Stimulated activated CD4-positive, alpha-beta T cell treated with anti-CD3 and anti-CD28 coated beads, Interleukin-4, amount 100 ng/mL, for 1 hour (primary cell): Measurements from ENCODE around the gene CALN1.

Experiments
- DNase-seq: peaks from one replicate; pipeline ENCODE4 v3.0.0-alpha.2; 2020

The CALN1 gene

DNA sequence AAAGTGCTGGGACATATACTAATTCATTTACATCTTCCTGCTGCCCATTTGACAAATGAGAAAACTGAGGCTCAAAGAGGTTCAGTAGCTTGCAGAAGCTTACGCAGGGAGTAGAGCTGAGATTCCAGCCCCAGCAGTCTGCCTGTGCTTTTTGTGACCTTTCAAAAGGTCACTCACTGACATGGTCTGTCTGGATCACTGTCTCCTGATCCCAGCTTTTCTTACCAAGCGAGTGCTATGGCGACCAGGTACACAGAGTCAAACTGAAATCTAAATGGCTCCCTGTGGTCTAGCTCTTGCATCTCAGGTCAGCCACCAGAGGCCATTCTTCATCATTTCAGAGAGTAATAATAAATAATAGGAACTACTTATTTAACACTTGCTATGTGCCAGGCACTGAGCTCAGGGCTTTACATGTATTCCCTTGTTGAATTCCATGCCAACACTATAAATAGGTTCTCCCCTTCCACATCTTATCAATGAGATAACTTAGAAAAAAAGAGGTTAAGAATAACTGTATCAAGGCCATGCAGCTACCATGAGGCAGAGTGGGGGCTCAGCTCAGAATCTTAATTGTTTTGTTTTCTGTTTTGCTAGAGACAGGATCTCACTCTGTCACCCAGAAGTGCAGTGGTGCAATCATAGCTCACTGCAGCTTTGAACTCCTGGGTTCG is 381.0 kb downstream of the CALN1 start:
- DNase-seq: no peak

DNA sequence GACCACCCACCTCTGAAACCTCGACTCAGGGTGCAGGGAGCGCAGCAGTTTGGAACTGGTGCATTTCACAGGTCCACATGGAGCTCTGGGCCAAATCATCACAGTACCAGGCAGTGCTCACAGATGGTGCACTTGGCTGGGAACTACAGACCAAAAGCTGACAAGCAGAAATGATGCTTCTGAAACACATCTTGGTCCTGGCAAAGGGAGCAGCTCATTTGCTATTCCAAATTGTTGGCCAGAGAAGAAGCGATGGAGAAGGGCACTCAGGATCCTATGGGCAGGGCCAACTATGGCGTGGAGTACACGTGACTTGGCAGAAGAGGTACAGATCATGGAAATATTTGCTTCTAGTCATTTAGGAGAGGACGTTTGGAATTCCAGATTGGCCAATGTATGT is 383.9 kb downstream of the CALN1 start:
- no peak for DNase-seq

DNA sequence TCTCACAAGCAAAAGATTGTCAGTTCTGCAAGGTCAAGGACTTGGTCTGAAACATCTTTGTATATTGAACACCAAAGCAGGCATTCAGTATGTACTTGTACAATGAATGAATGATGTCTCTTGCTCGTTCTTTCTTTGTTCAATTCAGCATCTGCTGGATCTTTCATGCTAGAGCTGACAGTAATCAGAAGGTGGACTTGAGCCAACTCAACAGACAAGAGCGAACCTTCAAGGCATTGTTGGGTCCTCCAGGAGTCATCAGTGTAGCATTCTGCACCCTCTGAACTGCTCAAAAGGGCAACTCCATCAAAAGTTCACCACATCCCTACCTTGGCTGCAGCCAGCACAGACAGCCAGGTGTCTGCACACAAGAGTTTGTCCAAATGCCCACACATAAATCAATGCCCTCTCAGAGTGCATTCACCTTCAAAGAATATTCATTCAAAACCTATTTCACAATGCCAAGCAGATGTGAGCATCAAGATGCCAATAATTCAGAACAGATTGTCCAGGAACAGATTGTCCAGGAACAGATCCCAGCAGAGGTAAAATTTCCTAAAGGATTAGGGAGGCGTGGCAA is 386.7 kb downstream of the CALN1 start:
- DNase-seq: no peak

DNA sequence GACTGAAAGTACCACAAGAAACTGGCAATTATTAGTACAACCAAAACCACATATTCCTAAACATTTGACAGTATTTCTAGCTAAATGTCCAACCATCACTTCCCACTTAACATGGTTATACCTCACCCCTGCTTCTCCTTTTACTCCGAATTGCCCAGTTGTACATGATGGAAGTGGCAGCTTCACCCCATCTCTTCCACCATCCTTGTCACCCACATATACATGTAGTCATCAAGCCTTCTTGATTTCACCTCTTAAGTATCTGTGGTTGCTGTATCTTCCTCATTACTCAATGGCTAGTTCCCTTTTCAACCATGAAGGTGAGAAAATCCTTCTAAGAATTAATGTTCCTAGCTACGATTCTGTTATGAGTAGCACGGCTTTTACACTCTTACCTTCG is 388.2 kb downstream of the CALN1 start:
- no peak for DNase-seq

DNA sequence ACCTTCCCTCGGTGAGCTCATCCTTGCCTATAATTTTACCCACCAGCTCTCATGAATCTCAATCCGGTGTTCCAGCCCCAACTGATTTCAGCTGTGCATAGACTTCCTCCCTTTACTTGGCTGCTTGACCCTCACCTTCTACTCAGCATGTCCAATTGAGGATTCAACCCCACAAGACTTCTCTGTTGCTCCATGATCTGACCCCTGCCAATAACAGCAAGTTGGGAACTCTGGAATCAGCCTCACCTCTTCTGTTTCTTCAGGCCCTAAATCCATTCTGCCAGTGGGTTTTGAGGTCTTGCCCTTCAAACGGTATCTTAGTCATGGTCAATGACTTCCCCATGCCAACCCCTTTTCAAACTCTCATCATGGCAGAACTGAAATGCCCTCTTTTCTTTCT is 390.4 kb downstream of the CALN1 start:
- DNase-seq: no peak

DNA sequence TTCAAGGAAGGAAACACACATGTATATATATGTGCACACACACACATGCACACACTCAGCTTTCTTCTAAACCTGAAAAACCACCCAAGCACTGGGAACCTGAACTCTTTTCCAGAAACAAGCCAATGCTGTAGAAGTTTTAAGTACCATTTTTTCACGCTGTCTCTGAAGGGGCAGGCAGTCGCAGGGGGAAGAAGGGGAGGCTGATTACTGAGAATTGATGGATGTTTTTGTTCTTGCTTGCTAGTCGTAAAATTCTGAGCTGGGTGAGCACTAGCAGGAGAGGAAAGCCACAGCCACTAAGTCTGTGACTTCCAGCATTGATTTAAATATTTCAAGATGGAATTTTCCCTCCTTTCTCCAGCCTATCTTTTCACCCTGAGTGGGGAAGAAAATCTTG is 391.8 kb downstream of the CALN1 start:
- DNase-seq: no peak

DNA sequence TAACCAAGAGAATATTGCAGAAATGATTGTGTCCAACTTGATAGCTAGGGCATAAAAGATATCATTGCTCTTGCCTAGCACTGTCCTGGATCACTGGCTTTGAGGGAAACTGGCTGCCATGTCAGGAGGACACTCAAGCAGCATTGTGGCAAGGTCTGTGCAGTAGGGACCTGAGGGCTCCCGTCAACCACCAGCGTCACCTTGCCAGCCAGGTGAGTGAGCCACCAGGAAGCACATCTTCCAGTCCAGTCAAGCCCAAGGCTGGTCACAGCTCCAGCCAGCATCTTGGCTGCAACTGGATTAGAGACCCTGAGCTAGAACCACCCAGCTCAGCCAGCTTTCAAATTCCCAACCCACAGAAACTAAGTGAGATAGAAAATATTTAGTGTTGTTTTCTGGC is 392.7 kb downstream of the CALN1 start:
- no peak for DNase-seq

DNA sequence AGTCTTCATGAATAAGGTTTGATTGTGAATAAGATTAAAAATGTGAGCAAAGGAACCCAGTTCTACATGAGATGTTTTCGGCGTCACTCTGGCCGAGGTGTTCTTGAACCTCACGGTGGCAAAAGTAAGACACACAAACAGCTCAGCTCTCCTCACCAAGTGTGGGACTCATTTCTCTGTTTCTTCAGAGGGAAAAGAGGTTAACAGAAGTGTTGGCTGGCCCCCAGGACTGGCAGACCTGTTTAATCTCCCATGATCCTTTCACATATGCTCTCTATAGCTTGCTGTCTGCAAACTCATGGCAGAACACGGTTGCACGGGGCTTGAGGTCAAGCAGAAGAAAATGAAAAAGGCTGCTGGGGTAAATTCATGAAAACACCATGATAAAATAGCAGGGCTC is 394.4 kb downstream of the CALN1 start:
- DNase-seq: no peak

DNA sequence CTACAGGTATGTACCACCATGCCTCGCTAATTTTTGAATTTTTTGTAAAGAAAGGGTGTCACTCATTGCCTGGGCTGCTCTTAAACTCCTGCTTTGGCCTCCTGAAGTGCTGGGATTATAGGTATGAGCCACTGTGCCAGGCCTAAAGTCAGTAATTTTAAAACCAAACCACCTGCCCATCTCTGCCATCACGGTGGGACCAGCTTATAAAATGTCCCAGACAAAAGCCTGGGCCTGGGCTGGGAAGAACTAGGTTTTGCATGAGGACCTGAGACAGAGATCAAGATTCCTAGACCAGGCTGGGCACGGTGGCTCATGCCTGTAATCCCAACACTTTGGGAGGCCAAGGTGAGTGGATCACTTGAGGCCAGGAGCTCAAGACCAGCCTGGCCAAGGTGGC is 395.6 kb downstream of the CALN1 start:
- no peak for DNase-seq

DNA sequence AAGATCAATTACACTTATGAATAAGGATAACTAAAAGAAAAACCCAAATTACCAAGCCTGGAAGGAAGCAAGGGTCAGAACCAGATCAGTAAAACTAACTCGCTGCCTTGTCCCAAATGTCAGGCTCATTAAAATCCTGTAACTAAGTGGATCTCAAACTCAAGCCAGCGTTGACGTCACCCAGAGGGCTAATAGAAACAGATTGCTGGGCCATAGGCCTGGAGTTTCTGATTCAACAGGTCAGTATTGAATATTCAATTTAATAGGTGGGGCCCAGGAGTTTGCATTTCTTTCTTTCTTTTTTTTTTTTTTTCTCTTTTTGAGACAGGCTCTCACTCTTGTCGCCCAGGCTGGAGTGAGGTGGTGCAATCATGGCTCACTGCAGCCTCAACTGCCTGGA is 397.0 kb downstream of the CALN1 start:
- no peak for DNase-seq

DNA sequence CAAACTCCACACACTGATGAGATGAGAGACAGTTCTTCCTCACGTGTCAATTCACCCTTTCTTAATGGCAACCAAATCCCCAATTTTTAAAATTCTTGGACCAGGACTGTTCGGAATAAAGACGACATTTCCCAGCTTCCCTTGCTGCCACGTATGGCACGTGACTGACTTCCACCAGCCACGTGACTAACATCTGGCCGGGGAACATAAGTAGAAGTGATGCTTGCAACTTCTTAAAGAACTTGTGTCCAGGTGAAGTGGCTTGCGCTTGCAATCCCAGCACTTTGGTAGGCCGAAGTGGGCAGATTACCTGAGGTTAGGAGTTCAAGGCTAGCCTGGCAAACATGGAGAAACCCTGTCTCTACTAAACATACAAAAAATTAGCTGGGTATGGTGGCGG is 405.1 kb downstream of the CALN1 start:
- DNase-seq: no peak

DNA sequence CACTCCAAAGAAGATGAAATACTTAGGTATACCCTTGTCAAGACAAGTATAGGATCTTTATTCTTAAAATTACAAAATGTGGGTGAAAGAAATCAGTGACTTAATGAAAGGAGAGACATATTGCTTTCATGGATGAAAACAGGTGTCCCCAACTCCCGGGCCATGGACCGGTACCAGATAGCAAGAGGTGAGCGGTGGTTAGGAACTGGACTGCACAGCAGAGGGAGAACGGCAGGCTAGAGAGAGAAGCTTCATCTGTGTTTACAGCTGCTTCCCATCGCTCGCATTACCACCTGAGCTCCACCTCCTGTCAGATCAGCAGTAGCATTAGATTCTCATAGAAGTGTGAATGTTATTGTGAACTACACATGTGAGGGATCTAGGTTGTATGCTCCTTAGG is 408.9 kb downstream of the CALN1 start:
- no peak for DNase-seq

DNA sequence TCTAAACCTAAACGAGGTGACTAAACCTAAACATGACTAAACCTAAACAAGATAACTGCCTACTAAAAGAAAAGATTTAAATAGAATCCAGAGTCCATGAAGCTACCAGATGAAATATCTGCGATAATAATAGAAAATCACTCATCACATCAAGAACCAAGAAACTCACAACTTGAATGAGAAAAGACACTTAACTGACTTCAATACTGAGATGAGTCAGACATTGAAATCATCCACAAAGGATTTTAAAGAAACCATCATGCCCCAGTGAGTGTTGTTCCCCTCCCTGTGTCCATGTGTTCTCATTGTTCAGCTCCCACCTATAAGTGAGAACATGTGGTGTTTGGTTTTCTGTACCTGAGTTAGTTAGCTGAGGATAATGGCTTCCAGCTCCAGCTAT is 416.0 kb downstream of the CALN1 start:
- DNase-seq: no peak

DNA sequence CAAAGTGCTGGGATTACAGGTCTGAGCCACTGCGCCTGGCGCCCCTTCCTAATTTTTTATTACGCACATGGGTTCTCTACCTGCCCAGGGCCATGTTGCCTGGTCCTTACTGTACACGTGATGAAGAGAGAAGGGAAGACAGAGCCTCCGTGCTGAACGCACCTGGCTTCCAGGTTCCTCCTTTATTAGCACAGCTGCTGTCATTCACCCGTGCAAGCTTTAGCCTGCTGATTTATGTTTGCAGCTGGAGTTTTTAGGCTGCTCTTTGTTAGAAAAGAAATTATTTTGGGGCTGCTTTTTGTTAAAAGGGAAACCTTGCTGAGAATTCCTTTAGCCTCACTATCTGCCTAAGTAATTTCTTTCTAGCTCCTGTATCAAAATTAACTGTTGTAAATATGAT is 417.0 kb downstream of the CALN1 start:
- DNase-seq: no peak

DNA sequence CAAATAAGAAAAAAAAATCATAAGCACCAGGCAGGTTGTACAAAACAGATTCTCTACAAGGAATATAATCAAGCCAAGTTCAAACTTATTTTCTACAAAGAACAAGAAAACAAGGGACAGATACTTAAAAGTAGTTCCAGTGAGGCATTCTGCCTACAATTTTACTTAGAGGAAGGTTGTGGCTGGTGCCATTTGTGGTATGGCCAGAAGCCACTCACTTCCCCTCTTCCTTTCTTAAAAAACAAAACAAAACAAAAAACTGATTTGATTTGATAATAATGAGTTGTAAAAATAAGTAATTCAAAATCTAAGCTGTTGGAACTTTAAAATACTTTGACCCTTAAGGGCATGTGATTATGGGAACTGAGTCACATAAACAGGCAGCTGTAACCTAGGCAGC is 420.6 kb downstream of the CALN1 start:
- DNase-seq: no peak

DNA sequence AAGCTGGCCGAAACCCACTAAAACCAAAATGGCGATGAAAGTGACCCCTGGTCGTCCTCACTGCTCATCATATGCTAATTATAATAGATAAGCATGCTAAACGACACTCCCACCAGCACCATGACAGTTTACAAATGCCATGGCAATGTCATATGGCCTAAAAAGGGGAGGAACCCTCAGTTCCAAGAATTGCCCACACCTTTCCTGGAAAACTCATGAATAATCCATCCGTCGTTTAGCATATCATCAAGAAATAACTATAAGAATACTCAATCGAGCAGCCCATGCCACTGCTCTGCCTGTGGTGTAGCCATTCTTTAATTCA is 422.0 kb downstream of the CALN1 start:
- no peak for DNase-seq

DNA sequence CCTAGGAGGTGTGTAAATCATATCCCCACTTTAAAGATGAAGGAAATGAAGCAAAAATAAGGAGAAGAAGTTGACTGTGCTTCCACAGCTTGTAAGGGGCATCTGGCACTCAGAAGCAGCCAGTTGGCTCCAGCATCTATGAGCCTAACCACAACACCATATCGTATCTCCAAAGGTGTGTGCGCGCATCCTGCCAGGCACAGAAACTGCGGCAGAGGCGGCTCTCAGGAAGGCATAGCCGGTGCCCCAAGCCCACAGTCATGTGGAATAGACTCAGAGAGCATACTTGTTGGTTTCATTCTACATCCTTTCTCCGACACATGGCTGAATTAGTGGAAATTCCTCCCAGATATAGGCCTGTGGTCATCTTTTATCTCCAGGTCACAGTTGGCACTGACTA is 423.9 kb downstream of the CALN1 start:
- no peak for DNase-seq

DNA sequence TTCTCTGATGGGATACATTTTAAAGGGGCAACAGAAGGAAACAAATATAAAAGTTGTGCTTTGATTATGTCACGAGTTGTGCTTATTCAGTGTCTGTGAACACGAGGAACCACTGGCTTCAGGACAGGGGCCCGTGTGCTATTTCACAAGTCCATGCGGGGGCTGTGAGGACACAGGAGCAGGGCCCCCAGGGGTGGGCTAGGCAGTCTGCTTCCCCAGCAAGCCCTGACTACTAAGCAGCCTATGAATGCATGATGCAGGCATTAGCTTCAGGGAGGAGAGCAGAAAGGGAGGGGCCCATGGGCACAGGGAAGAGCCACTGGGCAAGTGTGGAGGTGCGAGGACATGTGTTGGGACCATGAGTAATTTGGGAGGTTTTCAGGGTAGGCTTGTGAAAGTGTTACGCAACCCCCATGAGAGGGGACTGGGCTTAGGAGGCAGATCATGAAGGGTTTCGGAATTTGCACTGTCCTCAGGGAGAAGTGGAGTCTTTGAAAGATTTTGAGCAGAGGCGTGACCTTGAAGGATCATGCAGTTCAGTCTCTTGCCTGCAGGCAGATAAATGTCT is 424.9 kb downstream of the CALN1 start:
- DNase-seq: no peak

DNA sequence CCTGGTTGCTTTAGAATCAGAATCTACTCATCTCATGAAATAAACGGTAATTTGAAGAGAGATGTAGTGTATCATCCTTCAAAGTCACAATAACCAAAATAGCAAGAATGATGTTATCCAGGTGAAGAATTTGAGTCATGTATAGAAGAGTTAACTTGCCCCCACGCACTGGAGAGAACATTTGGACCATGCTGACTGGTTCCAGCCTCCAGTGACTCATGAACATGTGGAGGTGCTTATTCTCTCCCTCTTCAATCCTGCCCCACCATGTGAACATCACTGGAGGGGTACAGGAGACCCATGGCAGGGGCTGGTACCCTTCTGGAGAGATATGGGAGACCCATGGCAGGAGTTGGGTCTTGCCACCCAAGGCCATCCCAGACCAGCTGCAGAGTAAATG is 427.8 kb downstream of the CALN1 start:
- no peak for DNase-seq

DNA sequence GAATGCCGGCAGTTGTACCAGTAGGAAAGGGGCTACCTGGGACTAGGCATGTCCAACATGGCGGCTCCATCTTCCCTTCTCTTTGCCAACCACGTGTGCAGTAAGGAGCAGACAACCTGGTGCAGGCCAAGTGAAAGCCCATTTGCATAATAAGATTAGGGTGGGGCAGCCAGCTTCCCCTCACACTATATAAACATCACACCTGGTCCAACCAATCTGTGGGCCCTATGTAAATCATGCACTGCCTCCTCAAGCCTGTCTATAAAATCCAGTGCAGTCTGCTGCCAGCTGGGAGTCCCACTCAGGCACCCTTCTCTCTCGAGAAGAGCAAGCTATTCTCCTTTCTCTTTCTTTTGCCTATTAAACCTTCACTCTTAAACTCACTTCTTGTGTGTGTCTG is 429.3 kb downstream of the CALN1 start:
- DNase-seq: no peak

DNA sequence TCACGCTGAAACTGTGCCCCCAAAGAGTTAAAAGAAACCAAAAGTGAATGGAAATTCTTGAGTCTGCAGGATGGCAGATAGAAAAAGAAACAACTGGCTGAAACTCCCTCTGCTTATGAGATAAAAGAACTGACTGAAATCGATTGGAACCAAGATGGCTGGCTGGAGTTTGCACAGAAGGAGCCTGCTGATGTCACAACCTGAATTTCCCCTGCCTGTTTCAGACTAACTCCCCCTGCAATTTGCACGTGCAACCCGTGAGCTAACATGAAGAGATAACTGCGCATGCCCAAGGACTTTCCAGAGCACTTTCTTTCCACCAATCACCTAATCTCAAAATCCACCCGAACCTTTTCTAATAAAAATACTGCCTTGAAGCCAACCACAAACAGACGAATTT is 435.5 kb downstream of the CALN1 start:
- no peak for DNase-seq

DNA sequence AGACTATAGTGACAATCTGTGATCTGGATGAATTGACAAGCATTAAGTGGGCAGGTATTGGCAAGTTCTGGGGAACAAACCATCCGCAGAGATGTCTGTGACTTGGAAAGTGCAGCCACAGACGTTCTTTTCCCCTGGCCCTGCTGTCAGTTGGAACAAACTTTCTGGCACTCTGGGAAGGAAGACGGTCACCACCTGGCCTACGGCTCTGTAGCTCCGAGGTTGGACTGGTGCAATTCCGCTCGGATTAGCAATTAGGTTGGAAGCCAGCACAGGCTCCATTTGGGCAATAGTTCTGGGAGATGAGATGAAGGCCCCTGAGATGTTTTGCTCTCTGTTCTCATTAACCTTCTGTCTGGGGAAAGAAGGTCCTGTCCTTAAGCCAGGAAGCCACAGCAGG is 437.5 kb downstream of the CALN1 start:
- DNase-seq: no peak

DNA sequence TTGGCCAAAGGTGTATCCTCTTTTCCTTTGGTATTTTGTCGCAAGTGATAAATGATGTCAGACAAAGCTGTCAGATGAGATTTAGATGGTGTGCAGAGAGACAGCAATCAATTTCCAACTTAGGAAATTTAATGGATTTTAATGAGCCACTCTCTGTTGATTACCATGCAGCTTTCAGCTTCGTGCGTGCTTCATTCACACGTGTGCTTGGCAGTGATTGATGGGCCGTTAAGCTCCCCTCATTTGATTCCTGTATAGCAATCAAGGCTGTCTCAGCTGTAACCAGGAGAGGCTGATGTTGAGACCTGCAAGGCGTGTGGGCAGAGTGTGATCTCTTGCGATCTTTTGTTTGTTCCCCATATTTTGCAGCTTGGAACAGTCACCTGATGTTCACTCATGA is 439.6 kb downstream of the CALN1 start:
- no peak for DNase-seq

DNA sequence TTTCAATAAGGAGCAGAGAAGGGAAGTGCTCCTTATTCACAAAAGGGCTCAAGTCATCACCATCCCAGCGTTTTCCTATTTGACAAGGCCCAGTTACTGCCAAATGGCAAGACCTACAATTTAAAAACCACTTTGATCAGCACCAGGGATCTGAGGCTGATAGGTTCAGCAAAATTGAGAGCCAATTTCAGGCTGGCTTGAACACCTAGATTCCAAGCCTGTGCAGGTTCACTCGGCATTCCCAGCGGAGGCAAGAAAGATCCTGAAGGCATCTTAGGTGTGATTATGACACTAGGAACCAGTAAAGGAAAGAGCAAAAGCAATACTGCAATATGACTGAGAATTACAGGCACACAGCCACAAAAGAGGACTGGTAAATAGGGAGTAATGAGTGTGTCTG is 441.4 kb downstream of the CALN1 start:
- no peak for DNase-seq

DNA sequence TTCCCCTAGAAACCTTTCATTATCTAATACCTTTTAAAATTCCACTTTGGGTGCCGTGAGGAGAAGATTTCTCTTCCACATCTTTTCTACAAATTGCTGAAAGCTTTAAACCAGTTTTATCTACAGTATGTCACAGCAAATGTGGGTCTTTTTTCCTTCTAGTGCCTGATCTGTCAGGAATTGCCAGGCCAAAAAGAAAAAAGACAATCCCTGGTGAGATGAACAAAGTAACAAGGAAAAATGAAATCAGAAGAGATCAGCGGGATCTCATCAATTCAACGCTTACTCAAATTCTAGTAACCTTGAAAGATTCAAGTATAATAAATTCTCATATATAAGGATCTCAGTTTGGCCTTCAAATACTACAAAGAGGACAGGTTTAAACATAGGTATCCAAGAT is 449.5 kb downstream of the CALN1 start:
- DNase-seq: no peak
